ENCODE results near the gene SSRP1. TPM values are rescaled to one million over a fixed set of nuclear protein-coding genes. Genes with fewer than 3 reads are reported as not detected.

Gene SSRP1
- total RNA-seq, 4 donors from 2014 or later, result 76.6 to 155 (median 137) TPM

DNA sequence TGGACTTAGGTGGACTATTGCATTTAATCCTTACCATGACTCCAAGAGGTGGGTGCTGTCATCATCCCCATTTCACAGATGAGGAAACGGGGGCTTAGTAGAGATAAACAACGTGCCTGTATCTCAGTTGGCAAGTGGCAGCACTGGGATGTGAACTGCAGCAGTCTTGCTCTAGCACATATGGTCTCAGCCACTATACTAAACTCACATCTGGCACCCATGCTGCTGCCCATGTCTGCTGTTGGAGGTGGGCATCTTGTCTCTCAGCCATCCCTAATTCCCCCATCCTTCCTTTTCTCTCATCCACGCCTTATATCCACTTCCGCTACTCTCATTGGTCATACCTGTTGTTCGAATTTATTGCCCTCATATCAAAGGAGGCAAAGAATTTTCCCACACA lies 41.4 kb upstream of the SSRP1 start:
- DNase-seq (no peak), ATAC-seq (no peak)
- in situ Hi-C loops (cut with MboI; ENCODE audit: low sequenced_read_pairs in 4 of 4) (no loop called here), intact Hi-C loops (cut with DNase I; ENCODE audit: low total_unique reads) (no loop called here)
- Histone ChIP-seq H3K27ac (no peak overlapping the region), H3K27me3 (no peaks in the 10 kb centered on the region), H3K9me3 (no peaks in the 10 kb centered on the region), H3K36me3 (no peaks in the 10 kb centered on the region), H3K4me1 (no peaks in the 10 kb centered on the region), H3K4me3 (no peak overlapping the region)
- TF ChIP-seq POLR2A (IDR thresholded peaks at IDR 0.05) (no peak), CTCF (IDR thresholded peaks at IDR 0.05 in 4 of 5, conservative IDR thresholded peaks at IDR 0.05 in 1 of 5) (no peak)

GRCh38 chr11:57376095-57377090 lies 40.7 kb upstream of the SSRP1 start:
- H3K9me3 ChIP-seq, result no peaks in the 10 kb centered on the region
- TF ChIP-seq POLR2A (IDR thresholded peaks at IDR 0.05) (no peak), CTCF (IDR thresholded peaks at IDR 0.05 in 4 of 5, conservative IDR thresholded peaks at IDR 0.05 in 1 of 5) (no peak)

GRCh38 chr11:57375490-57375889 lies 39.8 kb upstream of the SSRP1 start:
- TF ChIP-seq POLR2A (IDR thresholded peaks at IDR 0.05) (no peak), CTCF (IDR thresholded peaks at IDR 0.05 in 4 of 5, conservative IDR thresholded peaks at IDR 0.05 in 1 of 5) (no peak)
- no peaks in the 10 kb centered on the region for H3K27me3 ChIP-seq
- no peak overlapping the region for H3K27ac ChIP-seq
- H3K4me3 ChIP-seq, result no peak overlapping the region
- H3K36me3 ChIP-seq, result no peaks in the 10 kb centered on the region
- in situ Hi-C loops (cut with MboI; ENCODE audit: low sequenced_read_pairs in 4 of 4) (no loop called here), intact Hi-C loops (cut with DNase I; ENCODE audit: low total_unique reads) (no loop called here)
- H3K9me3 ChIP-seq, result no peaks in the 10 kb centered on the region
- no peaks in the 10 kb centered on the region for H3K4me1 ChIP-seq
- ATAC-seq (no peak), DNase-seq (no peak)

More at GRCh38 chr11:57376095-57377090, 40.7 kb upstream of the SSRP1 start:
- in situ Hi-C loops (cut with MboI; ENCODE audit: low sequenced_read_pairs in 4 of 4), result no loop called here
- Histone ChIP-seq H3K36me3 (no peaks in the 10 kb centered on the region), H3K4me1 (no peaks in the 10 kb centered on the region), H3K27me3 (no peaks in the 10 kb centered on the region), H3K27ac (no peak overlapping the region), H3K4me3 (no peak overlapping the region)
- intact Hi-C loops (cut with DNase I; ENCODE audit: low total_unique reads), result no loop called here
- no peak for ATAC-seq
- no peak for DNase-seq

DNA sequence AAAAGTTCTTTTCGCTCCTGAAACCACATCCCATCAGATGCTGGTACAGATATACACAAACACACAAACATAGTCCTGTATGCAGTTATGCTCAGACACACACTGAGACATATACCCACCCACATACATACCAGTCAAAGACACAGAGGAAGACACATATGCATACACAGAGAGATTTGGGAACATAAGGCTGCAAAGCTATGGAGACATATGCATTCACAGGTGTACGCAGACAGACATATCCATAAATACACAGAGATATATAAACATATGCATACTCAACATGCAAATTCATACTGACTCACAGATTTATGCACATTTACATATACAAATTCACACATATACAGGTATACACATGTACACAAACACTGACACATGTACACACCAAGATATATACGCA lies 39.3 kb upstream of the SSRP1 start:
- intact Hi-C loops (cut with DNase I; ENCODE audit: low total_unique reads), result no loop called here
- Histone ChIP-seq H3K36me3 (no peaks in the 10 kb centered on the region), H3K27me3 (no peaks in the 10 kb centered on the region), H3K9me3 (no peaks in the 10 kb centered on the region), H3K4me3 (no peak overlapping the region), H3K4me1 (no peaks in the 10 kb centered on the region), H3K27ac (no peak overlapping the region)
- ATAC-seq, result no peak
- no peak for TF ChIP-seq CTCF (IDR thresholded peaks at IDR 0.05 in 4 of 5, conservative IDR thresholded peaks at IDR 0.05 in 1 of 5)
- no peak for TF ChIP-seq POLR2A (IDR thresholded peaks at IDR 0.05)
- in situ Hi-C loops (cut with MboI; ENCODE audit: low sequenced_read_pairs in 4 of 4), result loop anchor here in 2 of 4 donors (25.0 kb wide), 2 partner anchors 263 to 538 kb away; no protein-coding TSS in a partner anchor
- no peak for DNase-seq

Measured in gastrocnemius medialis (tissue), 4 donors.